PFSK-1 (cell line): ENCODE results near the gene ATOH8.

ENCODE experiments used
- POLR2AphosphoS5 ChIP-seq: IDR thresholded peaks from 2 replicates; pipeline ENCODE4 v1.6.1; 2012; ENCODE audit warnings: low read depth, mild to moderate bottlenecking, control low read depth, low read length, moderate library complexity
- REST ChIP-seq, 2 experiments: IDR thresholded peaks; 2 replicates each; pipeline versions ENCODE4 v1.6.1 to v1.8.0; 2011 to 2012; ENCODE audit warnings: low read depth in 2 of 2, low read length in 2 of 2, control low read depth in 1 of 2, inconsistent platforms in 1 of 2, mild to moderate bottlenecking in 1 of 2, moderate library complexity in 1 of 2; ENCODE audit not compliant: insufficient read depth in 1 of 2
- TAF1 ChIP-seq: IDR thresholded peaks from 2 replicates; pipeline ENCODE4 v1.6.1; 2012; ENCODE audit warnings: low read length, control low read depth, borderline replicate concordance; ENCODE audit not compliant: insufficient read depth

DNA sequence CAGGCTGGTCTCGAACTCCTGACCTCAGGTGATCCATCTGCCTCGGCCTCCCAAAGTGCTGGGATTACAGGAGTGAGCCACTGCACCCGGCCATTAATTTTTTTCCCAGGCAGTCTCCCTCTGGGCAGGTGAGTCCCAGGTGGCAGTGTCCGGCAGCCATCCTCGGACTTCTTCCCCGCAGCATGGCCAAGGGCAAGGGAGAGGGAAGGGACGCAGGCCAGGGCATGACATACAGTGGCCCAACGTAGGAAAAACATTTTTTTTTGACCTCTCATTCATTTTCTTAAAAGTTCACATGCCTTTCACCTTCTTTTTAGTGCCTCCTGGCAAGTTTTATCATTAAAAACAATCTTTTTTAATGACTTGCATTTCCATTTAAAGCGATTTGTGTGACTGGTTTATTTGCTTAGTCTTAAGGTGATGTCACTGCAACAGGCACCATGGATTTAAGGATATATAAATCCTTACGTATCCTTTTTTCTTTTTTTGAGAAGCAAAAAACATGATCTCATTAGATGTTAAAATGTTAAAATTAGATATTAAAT is 23.0 kb upstream of the ATOH8 start:
- TF ChIP-seq REST (IDR thresholded peaks at IDR 0.05; ENCODE audit: insufficient read depth in 1 of 2, low read depth in 2 of 2, low read length in 2 of 2), result no peak
- no peak for TF ChIP-seq POLR2AphosphoS5
- no peak for TF ChIP-seq TAF1
